Liver (tissue), 9 donors: Measurements from ENCODE around the gene FARS2. TPM values are rescaled to one million over a fixed set of nuclear protein-coding genes. Genes with fewer than 3 reads are reported as not detected.

Experiments
- DNase-seq: peaks from one replicate; pipeline ENCODE4 v3.0.0-alpha.2; 2017; ENCODE audit warnings: low spot score
- H3K27ac ChIP-seq, 2 donors: one replicate each; pipeline ENCODE4 v1.7.0; 2013; ENCODE audit warnings: inconsistent platforms in 2 of 2, low read length in 2 of 2, control low read depth in 1 of 2, low read depth in 1 of 2, mild to moderate bottlenecking in 1 of 2
- H3K27me3 ChIP-seq, 4 donors: one replicate each; pipeline versions ENCODE4 v1.6.1 to v1.7.0; 2013; ENCODE audit warnings: low read length in 3 of 4, inconsistent platforms in 1 of 4, mild to moderate bottlenecking in 1 of 4, moderate library complexity in 1 of 4; ENCODE audit not compliant: control insufficient read depth in 4 of 4, insufficient read depth in 4 of 4
- H3K36me3 ChIP-seq, 4 donors: one replicate each; pipeline versions ENCODE4 v1.6.1 to v1.7.0; 2013; ENCODE audit warnings: low read length in 3 of 4, mild to moderate bottlenecking in 3 of 4, low read depth in 1 of 4, moderate library complexity in 1 of 4; ENCODE audit not compliant: control insufficient read depth in 4 of 4, insufficient read depth in 3 of 4
- H3K4me1 ChIP-seq, 4 donors: one replicate each; pipeline versions ENCODE4 v1.6.1 to v1.7.0; 2013; ENCODE audit warnings: low read length in 3 of 4, mild to moderate bottlenecking in 3 of 4, moderate library complexity in 1 of 4; ENCODE audit not compliant: control insufficient read depth in 4 of 4, insufficient read depth in 4 of 4
- H3K4me3 ChIP-seq, 3 donors: one replicate each; pipeline versions ENCODE4 v1.6.1 to v1.7.0; 2013; ENCODE audit warnings: low read length in 3 of 3, control low read depth in 1 of 3, low read depth in 1 of 3, mild to moderate bottlenecking in 1 of 3
- H3K9ac ChIP-seq, 2 donors: one replicate each; pipeline ENCODE4 v1.7.0; 2013; ENCODE audit warnings: low read length in 2 of 2, mild to moderate bottlenecking in 2 of 2, moderate library complexity in 2 of 2, control low read depth in 1 of 2, low read depth in 1 of 2
- H3K9me3 ChIP-seq, 4 donors: one replicate each; pipeline versions ENCODE4 v1.6.1 to v1.7.0; 2013; ENCODE audit warnings: low read length in 3 of 4; ENCODE audit not compliant: control insufficient read depth in 4 of 4
- CTCF ChIP-seq: fragments of 150-350 bp; IDR thresholded peaks from 2 replicates; pipeline ENCODE4 v1.5.1; 2017; ENCODE audit warnings: improper control_type of control experiment, low read depth, low read length; ENCODE audit not compliant: missing input control
- EGR1 ChIP-seq, 2 donors: IDR thresholded peaks; 2 replicates each; pipeline ENCODE4 v1.6.1; 2016 to 2018; ENCODE audit warnings: antibody characterized with exemption in 2 of 2, low read depth in 2 of 2
- FOXA1 ChIP-seq: IDR thresholded peaks from 2 replicates; pipeline ENCODE4 v1.6.1; 2016; ENCODE audit warnings: antibody characterized with exemption
- GABPA ChIP-seq, 2 donors: IDR thresholded peaks in 1 of 2; conservative IDR thresholded peaks in 1 of 2; 2 replicates each; pipeline ENCODE4 v1.6.1; 2016; ENCODE audit warnings: antibody characterized with exemption in 2 of 2, mild to moderate bottlenecking in 1 of 2, moderate library complexity in 1 of 2
- HNF4G ChIP-seq: IDR thresholded peaks from 2 replicates; pipeline ENCODE4 v1.6.1; 2016; ENCODE audit warnings: antibody characterized with exemption
- MAX ChIP-seq: IDR thresholded peaks from 2 replicates; pipeline ENCODE4 v1.6.1; 2016; ENCODE audit warnings: antibody characterized with exemption
- NR2F2 ChIP-seq: IDR thresholded peaks from 2 replicates; pipeline ENCODE4 v1.6.1; 2016; ENCODE audit warnings: antibody characterized with exemption
- RAD21 ChIP-seq, 2 donors: IDR thresholded peaks; 2 replicates each; pipeline ENCODE4 v1.6.1; 2016; ENCODE audit warnings: antibody characterized with exemption in 2 of 2, mild to moderate bottlenecking in 2 of 2
- REST ChIP-seq: IDR thresholded peaks from 2 replicates; pipeline ENCODE4 v1.6.1; 2016; ENCODE audit warnings: antibody characterized with exemption, mild to moderate bottlenecking
- RXRA ChIP-seq, 2 donors: IDR thresholded peaks; 2 replicates each; pipeline ENCODE4 v1.6.1; 2017 to 2018; ENCODE audit warnings: antibody characterized with exemption in 2 of 2, mild to moderate bottlenecking in 1 of 2
- SP1 ChIP-seq: IDR thresholded peaks from 2 replicates; pipeline ENCODE4 v1.6.1; 2018; ENCODE audit warnings: antibody characterized with exemption, mild to moderate bottlenecking
- YY1 ChIP-seq: IDR thresholded peaks from 2 replicates; pipeline ENCODE4 v1.6.1; 2016; ENCODE audit warnings: antibody characterized with exemption, mild to moderate bottlenecking
- WGBS: extraction: QIAGEN DNeasy Blood & Tissue Kit; methylation state at CpG from one replicate; pipeline ENCODE4 v1.1.7; 2013; 5-methylcytosine and 5-hydroxymethylcytosine counted together
- polyA plus RNA-seq, 2 donors: library from polyadenylated mRNA; stranded (reverse) in 1 of 2; unstranded in 1 of 2; fragments of 200-250 nt in 1 of 2; fragments of >200 nt in 1 of 2; fragmentation: Nextera tagmentation in 1 of 2; extraction: Ambion mirVana in 1 of 2; gene quantifications; one replicate each; pipeline versions ENCODE4 v1.2.1 to v1.2.3, GENCODE V29; 2013 to 2015
- total RNA-seq, 2 donors: library from RNA; depleted of rRNA; stranded (reverse); fragments of >200 nt; gene quantifications; one replicate each; pipeline ENCODE4 v1.2.3, GENCODE V29; 2014
- donor health status: healthy.
- donor health status: healthy.
- donor health status: healthy.
- donor health status: healthy.
- donor health status: healthy.

The FARS2 gene
- total and polyA plus RNA-seq, 4 donors: 7.8 to 25.9 (median 11.2) TPM

- no peak for TF ChIP-seq FOXA1
- TF ChIP-seq NR2F2: no peak
- TF ChIP-seq RXRA (IDR thresholded peaks at IDR 0.05): no peak
- no peak for TF ChIP-seq MAX
- no peak for TF ChIP-seq REST
- no peak for TF ChIP-seq YY1
- TF ChIP-seq GABPA (IDR thresholded peaks at IDR 0.05 in 1 of 2, conservative IDR thresholded peaks at IDR 0.05 in 1 of 2): no peak
- no peak for TF ChIP-seq EGR1 (IDR thresholded peaks at IDR 0.05; ENCODE audit: low read depth in 2 of 2)
- no peak for TF ChIP-seq CTCF
- no peak for TF ChIP-seq RAD21 (IDR thresholded peaks at IDR 0.05)
- no peak for TF ChIP-seq SP1
- no peak for TF ChIP-seq HNF4G
- Histone ChIP-seq H3K9me3 (no peaks in the 10 kb centered on the region), H3K36me3 (no peaks in the 10 kb centered on the region), H3K4me1 (no peaks in the 10 kb centered on the region), H3K4me3 (no peak overlapping the region), H3K27ac (no peak overlapping the region), H3K9ac (no peak overlapping the region), H3K27me3 (no peaks in the 10 kb centered on the region)
- WGBS: 90% methylated on average over 17 of the region's 17 CpGs
- DNase-seq: no peak
These were observed 520.7 kb downstream of the FARS2 start for GRCh38 chr6:5781966-5782556.

- H3K9me3 ChIP-seq: no peaks in the 10 kb centered on the region
- 81% methylated on average over 26 of the region's 26 CpGs for WGBS
- no peak for DNase-seq
- no peak overlapping the region for H3K27ac ChIP-seq
- TF ChIP-seq YY1: no peak
- no peak overlapping the region for H3K9ac ChIP-seq
- no peaks in the 10 kb centered on the region for H3K36me3 ChIP-seq
- H3K27me3 ChIP-seq: no peaks in the 10 kb centered on the region
- no peak overlapping the region for H3K4me3 ChIP-seq
- H3K4me1 ChIP-seq: no peaks in the 10 kb centered on the region
These were observed 521.7 kb downstream of the FARS2 start for GRCh38 chr6:5782783-5783547.
